Lung (tissue), 12 donors: ENCODE results near the gene ABHD12B. TPM values are rescaled to one million over a fixed set of nuclear protein-coding genes. Genes with fewer than 3 reads are reported as not detected.
"Not testable (repeated sequence)": the region's sequence is repeated elsewhere in the genome, so short reads cannot be mapped to it uniquely, and the experiment has no call there.

Experiments
- ATAC-seq: fragments of 200-7000 bp; cut with Tn5 transposase; one replicate; pipeline ENCODE4 v1.9.1; 2020; ENCODE audit warnings: moderate number of reproducible peaks; ENCODE audit not compliant: insufficient read depth, low FRiP score
- DNase-seq, 3 donors: peaks; one replicate each; pipeline ENCODE4 v3.0.0-alpha.2; 2013 to 2017
- H3K27ac ChIP-seq, 2 donors: one replicate each; pipeline ENCODE4 v1.5.1; 2013; ENCODE audit warnings: mild to moderate bottlenecking in 2 of 2, moderate library complexity in 2 of 2, control low read depth in 1 of 2, inconsistent platforms in 1 of 2, low read depth in 1 of 2, low read length in 1 of 2
- H3K27me3 ChIP-seq, 3 donors: one replicate each; pipeline ENCODE4 v1.5.1; 2013; ENCODE audit warnings: low read length in 2 of 3; ENCODE audit not compliant: control insufficient read depth in 3 of 3, insufficient read depth in 3 of 3
- H3K36me3 ChIP-seq, 4 donors: one replicate each; pipeline ENCODE4 v1.5.1; 2013; ENCODE audit warnings: low read length in 4 of 4, mild to moderate bottlenecking in 1 of 4, moderate library complexity in 1 of 4; ENCODE audit not compliant: control insufficient read depth in 4 of 4, insufficient read depth in 4 of 4
- H3K4me1 ChIP-seq, 5 donors: one replicate each; pipeline ENCODE4 v1.5.1; 2013; ENCODE audit warnings: low read length in 5 of 5, mild to moderate bottlenecking in 2 of 5, moderate library complexity in 1 of 5; ENCODE audit not compliant: control insufficient read depth in 5 of 5, insufficient read depth in 5 of 5
- H3K4me3 ChIP-seq: one replicate; pipeline ENCODE4 v1.5.1; 2013; ENCODE audit warnings: mild to moderate bottlenecking, control low read depth, moderate library complexity
- H3K9ac ChIP-seq, 2 donors: one replicate each; pipeline ENCODE4 v1.5.1; 2013; ENCODE audit warnings: low read length in 2 of 2, control low read depth in 1 of 2; ENCODE audit not compliant: insufficient read depth in 1 of 2
- H3K9me3 ChIP-seq, 4 donors: one replicate each; pipeline ENCODE4 v1.5.1; 2013; ENCODE audit warnings: low read length in 3 of 4, mild to moderate bottlenecking in 1 of 4, moderate library complexity in 1 of 4; ENCODE audit not compliant: control insufficient read depth in 4 of 4, insufficient read depth in 3 of 4
- CTCF ChIP-seq: IDR thresholded peaks from 2 replicates; pipeline ENCODE4 v1.5.1; 2012; ENCODE audit warnings: mild to moderate bottlenecking; ENCODE audit errors: control extremely low read depth, extremely low read depth
- WGBS, 2 donors: extraction: QIAGEN DNeasy Blood & Tissue Kit; methylation state at CpG; one replicate each; pipeline ENCODE4 v1.1.7; 2013; 5-methylcytosine and 5-hydroxymethylcytosine counted together
- polyA plus RNA-seq, 2 donors: library from polyadenylated mRNA; stranded (reverse); fragments of 200-250 nt; gene quantifications; one replicate each; pipeline ENCODE4 v1.2.1, GENCODE V29; 2013
- total RNA-seq, 2 donors: library from RNA; depleted of rRNA in 1 of 2; stranded (reverse); fragments of >200 nt in 1 of 2; gene quantifications; one replicate each; pipeline ENCODE4 v1.2.1, GENCODE V29; 2014 to 2021
- donor health status: control.
- donor health status: control.
- donor health status: Bipolar disorder and iron deficiency.
- donor health status: healthy.
- donor health status: DM: yes; HTN: yes; CAD: no.

Gene ABHD12B
- total and polyA plus RNA-seq, 4 donors: 0.56 to 1.0 (median 0.95) TPM; not detected in 1

GRCh38 chr14:50906326-50907065 lies 34.6 kb downstream of the ABHD12B start:
- H3K4me1 ChIP-seq: no peaks in the 10 kb centered on the region
- DNase-seq (no peak), ATAC-seq (no peak)
- H3K36me3 ChIP-seq: peaks cover 2 to 8% (median 7%) of the 10 kb centered on the region in 4 donors
- TF ChIP-seq CTCF: no peak
- no peak overlapping the region for H3K9ac ChIP-seq
- no peaks in the 10 kb centered on the region for H3K27me3 ChIP-seq
- 78 to 93% methylated on average over 5 of the region's 5 CpGs for WGBS, 2 donors
- H3K9me3 ChIP-seq: peaks cover 0 to 5% (median 0%) of the 10 kb centered on the region in 4 donors
- no peak overlapping the region for H3K4me3 ChIP-seq
- H3K27ac ChIP-seq: no peak overlapping the region

GRCh38 chr14:50910495-50911420 lies 38.9 kb downstream of the ABHD12B start:
- 78 to 88% methylated on average over 5 of the region's 5 CpGs for WGBS, 2 donors

GRCh38 chr14:50917449-50917848 lies 45.6 kb downstream of the ABHD12B start:
- no peaks in the 10 kb centered on the region for H3K9me3 ChIP-seq
- H3K9ac ChIP-seq: no peak overlapping the region
- H3K36me3 ChIP-seq: peaks cover 6 to 11% (median 7%) of the 10 kb centered on the region in 4 donors
- no peaks in the 10 kb centered on the region for H3K27me3 ChIP-seq
- 86 to 90% methylated on average over 6 of the region's 6 CpGs for WGBS, 2 donors
- no peak overlapping the region for H3K4me3 ChIP-seq
- ATAC-seq: no peak
- TF ChIP-seq CTCF: no peak
- no peaks in the 10 kb centered on the region for H3K4me1 ChIP-seq
- DNase-seq: no peak
- no peak overlapping the region for H3K27ac ChIP-seq

More at GRCh38 chr14:50910495-50911420, 38.9 kb downstream of the ABHD12B start:
- ATAC-seq (no peak), DNase-seq (no peak)
- Histone ChIP-seq H3K4me3 (no peak overlapping the region), H3K9me3 (no peaks in the 10 kb centered on the region), H3K9ac (no peak overlapping the region), H3K36me3 (peaks cover 10 to 21% (median 16%) of the 10 kb centered on the region in 4 donors), H3K4me1 (no peaks in the 10 kb centered on the region), H3K27me3 (no peaks in the 10 kb centered on the region), H3K27ac (no peak overlapping the region)
- TF ChIP-seq CTCF: no peak

GRCh38 chr14:50919524-50919923 lies 47.7 kb downstream of the ABHD12B start:
- H3K27me3 ChIP-seq, H3K4me1 ChIP-seq, H3K4me3 ChIP-seq, H3K27ac ChIP-seq, H3K9ac ChIP-seq, ATAC-seq, H3K9me3 ChIP-seq, DNase-seq: not testable (repeated sequence)
- H3K36me3 ChIP-seq: peaks cover 3 to 11% (median 7%) of the 10 kb centered on the region in 4 donors
- 84 to 85% methylated on average over 5 of the region's 5 CpGs for WGBS, 2 donors
